CD4-positive, CD25-positive, alpha-beta regulatory T cell (primary cell): ENCODE results near the gene LGSN. TPM values are rescaled to one million over a fixed set of nuclear protein-coding genes. Genes with fewer than 3 reads are reported as not detected.
"Not testable (repeated sequence)": the region's sequence is repeated elsewhere in the genome, so short reads cannot be mapped to it uniquely, and the experiment has no call there.

Source experiments
- ATAC-seq, 2 donors: fragments of 150-1000 bp; cut with Tn5 transposase; one replicate each; pipeline ENCODE4 v1.10.0; 2021; ENCODE audit warnings: low read depth in 2 of 2, moderate number of reproducible peaks in 2 of 2, moderate library complexity in 1 of 2
- DNase-seq, 3 donors: peaks; one replicate each; pipeline versions ENCODE4 v3.0.0 to v3.0.0-alpha.2; 2012 to 2022; ENCODE audit warnings: mixed read lengths in 1 of 3
- H3K27ac ChIP-seq: one replicate; pipeline ENCODE4 v1.7.0; 2013; ENCODE audit warnings: mild to moderate bottlenecking, low read length; ENCODE audit not compliant: insufficient read depth, poor library complexity, severe bottlenecking
- H3K27me3 ChIP-seq: one replicate; pipeline ENCODE4 v1.7.0; 2013; ENCODE audit warnings: low read length; ENCODE audit not compliant: control insufficient read depth, insufficient read depth
- H3K36me3 ChIP-seq: one replicate; pipeline ENCODE4 v1.7.0; 2013; ENCODE audit warnings: mild to moderate bottlenecking, low read length, moderate library complexity; ENCODE audit not compliant: control insufficient read depth, insufficient read depth
- H3K4me1 ChIP-seq: 2 replicates; pipeline ENCODE4 v1.7.0; 2013; ENCODE audit warnings: mild to moderate bottlenecking, low read length; ENCODE audit not compliant: insufficient read depth, control insufficient read depth, poor library complexity, severe bottlenecking
- H3K4me3 ChIP-seq: one replicate; pipeline ENCODE4 v1.7.0; 2013; ENCODE audit warnings: low read depth, mild to moderate bottlenecking, low read length, moderate library complexity
- H3K9me3 ChIP-seq, 2 experiments: 1 replicate in 1 of 2; 2 replicates in 1 of 2; pipeline ENCODE4 v1.7.0; 2013; ENCODE audit warnings: low read length in 2 of 2, mild to moderate bottlenecking in 1 of 2, moderate library complexity in 1 of 2; ENCODE audit not compliant: control insufficient read depth in 2 of 2
- H3K27ac Mint-ChIP-seq, 3 donors: one replicate each; pipeline ENCODE4 v1.8.0; 2020 to 2022; ENCODE audit warnings: mild to moderate bottlenecking in 3 of 3, mixed read lengths in 3 of 3, moderate library complexity in 2 of 3
- H3K27me3 Mint-ChIP-seq: one replicate; pipeline ENCODE4 v1.8.0; 2022; ENCODE audit warnings: mild to moderate bottlenecking, mixed read lengths
- H3K36me3 Mint-ChIP-seq: one replicate; pipeline ENCODE4 v1.8.0; 2020; ENCODE audit warnings: mixed read lengths
- H3K4me1 Mint-ChIP-seq, 4 donors: one replicate each; pipeline ENCODE4 v1.8.0; 2020 to 2022; ENCODE audit warnings: mixed read lengths in 4 of 4, mild to moderate bottlenecking in 1 of 4
- H3K4me3 Mint-ChIP-seq, 4 donors: one replicate each; pipeline ENCODE4 v1.8.0; 2020 to 2022; ENCODE audit warnings: mild to moderate bottlenecking in 4 of 4, mixed read lengths in 4 of 4, moderate library complexity in 3 of 4
- H3K9me3 Mint-ChIP-seq, 7 donors: one replicate each; pipeline ENCODE4 v1.8.0; 2020 to 2022; ENCODE audit warnings: mixed read lengths in 7 of 7, mild to moderate bottlenecking in 3 of 7, moderate library complexity in 2 of 7
- polyA plus RNA-seq, 4 donors: library from polyadenylated mRNA; unstranded; fragments of 300-500 nt; fragmentation: Illumina TruSeq; gene quantifications; one replicate each; pipeline ENCODE4 v1.2.3, GENCODE V29; 2021
- total RNA-seq: library from RNA; stranded (reverse); gene quantifications from one replicate; pipeline ENCODE4 v1.2.3, GENCODE V29; 2022

The LGSN gene
- total RNA-seq, result 0.25 TPM
- under 1 TPM in 1 of 4 donors, not detected in 3; 0.10 TPM for polyA plus RNA-seq

GRCh38 chr6:63319939-63320338, at the start of gene LGSN:
Gene LGSN, minus strand, starts transcription at chr6:63319983. Its CDS starts 40 bp downstream, at chr6:63319943.
- Mint-ChIP-seq H3K9me3 (peaks cover 0 to 2% (median 0%) of the 10 kb centered on the region in 7 donors), H3K36me3 (no peaks in the 10 kb centered on the region), H3K4me3 (no peak within 1 kb of the TSS), H3K4me1 (no peaks in the 10 kb centered on the region), H3K27me3 (no peaks in the 10 kb centered on the region), H3K27ac (no peak within 1 kb of the TSS)
- ATAC-seq (no peak), DNase-seq (no peak)
- Histone ChIP-seq H3K4me1 (no peaks in the 10 kb centered on the region), H3K36me3 (no peaks in the 10 kb centered on the region), H3K4me3 (no peak within 1 kb of the TSS), H3K27ac (no peak within 1 kb of the TSS), H3K9me3 (no peaks in the 10 kb centered on the region), H3K27me3 (no peaks in the 10 kb centered on the region)

- Histone ChIP-seq H3K27ac (no peak overlapping the region), H3K27me3 (no peaks in the 10 kb centered on the region), H3K36me3 (no peaks in the 10 kb centered on the region), H3K9me3 (no peaks in the 10 kb centered on the region), H3K4me1 (no peaks in the 10 kb centered on the region), H3K4me3 (no peak overlapping the region)
- Mint-ChIP-seq H3K36me3 (no peaks in the 10 kb centered on the region), H3K9me3 (peaks cover 0 to 17% (median 4%) of the 10 kb centered on the region in 7 donors), H3K27me3 (no peaks in the 10 kb centered on the region), H3K4me1 (no peaks in the 10 kb centered on the region), H3K27ac (peak overlapping the region in 1 of 3 donors; percentile 41), H3K4me3 (no peak overlapping the region)
- ATAC-seq (no peak), DNase-seq (no peak)
These were observed 48.6 kb upstream of the LGSN start for GRCh38 chr6:63368347-63368746.

- H3K36me3 ChIP-seq, H3K27me3 ChIP-seq, H3K27ac ChIP-seq, H3K36me3 Mint-ChIP-seq, H3K4me3 ChIP-seq, H3K9me3 ChIP-seq, H3K4me1 ChIP-seq, H3K4me3 Mint-ChIP-seq, ATAC-seq, H3K27ac Mint-ChIP-seq, H3K27me3 Mint-ChIP-seq, DNase-seq, H3K4me1 Mint-ChIP-seq: not testable (repeated sequence)
- peaks cover 0 to 26% (median 6%) of the 10 kb centered on the region in 7 donors for H3K9me3 Mint-ChIP-seq
These were observed 42.8 kb upstream of the LGSN start for GRCh38 chr6:63362500-63363120.

- not testable (repeated sequence) for H3K27ac ChIP-seq, H3K9me3 Mint-ChIP-seq, H3K4me3 Mint-ChIP-seq, H3K27me3 Mint-ChIP-seq, H3K27ac Mint-ChIP-seq, H3K4me1 Mint-ChIP-seq, H3K36me3 ChIP-seq, H3K4me3 ChIP-seq, DNase-seq, H3K36me3 Mint-ChIP-seq, H3K9me3 ChIP-seq, H3K4me1 ChIP-seq, ATAC-seq, H3K27me3 ChIP-seq
These were observed 37.6 kb upstream of the LGSN start for GRCh38 chr6:63357384-63357783.

- no peak for DNase-seq
- H3K4me1 Mint-ChIP-seq, result peaks cover 0 to 5% (median 2%) of the 10 kb centered on the region in 4 donors
- no peaks in the 10 kb centered on the region for H3K36me3 Mint-ChIP-seq
These were observed 35.8 kb upstream of the LGSN start for GRCh38 chr6:63355632-63356031.

GRCh38 chr6:63353286-63353630, 33.5 kb upstream of the LGSN start:
- Histone ChIP-seq H3K36me3 (no peaks in the 10 kb centered on the region), H3K4me3 (no peak overlapping the region), H3K9me3 (no peaks in the 10 kb centered on the region), H3K27ac (no peak overlapping the region), H3K27me3 (no peaks in the 10 kb centered on the region), H3K4me1 (no peaks in the 10 kb centered on the region)
- Mint-ChIP-seq H3K9me3 (peaks cover 0 to 5% (median 0%) of the 10 kb centered on the region in 7 donors), H3K4me1 (peaks cover 0 to 5% (median 2%) of the 10 kb centered on the region in 4 donors), H3K27ac (no peak overlapping the region), H3K27me3 (peaks cover 9% of the 10 kb centered on the region), H3K4me3 (no peak overlapping the region), H3K36me3 (no peaks in the 10 kb centered on the region)
- DNase-seq (no peak), ATAC-seq (no peak)

More at GRCh38 chr6:63355632-63356031, 35.8 kb upstream of the LGSN start:
- Mint-ChIP-seq H3K27ac (no peak overlapping the region), H3K9me3 (peaks cover 0 to 9% (median 5%) of the 10 kb centered on the region in 7 donors), H3K27me3 (peaks cover 9% of the 10 kb centered on the region), H3K4me3 (no peak overlapping the region)
- Histone ChIP-seq H3K9me3 (no peaks in the 10 kb centered on the region), H3K36me3 (no peaks in the 10 kb centered on the region), H3K27ac (no peak overlapping the region), H3K27me3 (no peaks in the 10 kb centered on the region), H3K4me3 (no peak overlapping the region), H3K4me1 (no peaks in the 10 kb centered on the region)
- ATAC-seq, result no peak

- Mint-ChIP-seq H3K4me3 (no peak overlapping the region), H3K27me3 (peaks cover 9% of the 10 kb centered on the region), H3K4me1 (peaks cover 0 to 5% (median 2%) of the 10 kb centered on the region in 4 donors), H3K9me3 (peaks cover 0 to 5% (median 0%) of the 10 kb centered on the region in 7 donors), H3K36me3 (no peaks in the 10 kb centered on the region), H3K27ac (no peak overlapping the region)
- Histone ChIP-seq H3K36me3 (no peaks in the 10 kb centered on the region), H3K4me3 (no peak overlapping the region), H3K4me1 (no peaks in the 10 kb centered on the region), H3K27ac (no peak overlapping the region), H3K27me3 (no peaks in the 10 kb centered on the region), H3K9me3 (no peaks in the 10 kb centered on the region)
- DNase-seq, result no peak
- ATAC-seq, result peak; percentile 34 to 37
These were observed 32.9 kb upstream of the LGSN start for GRCh38 chr6:63352544-63353285.
